CD4-positive, alpha-beta T cell treated with Interferon alpha-2 for 1 hour (primary cell): ENCODE measurements around the gene CMTM8.

Source experiments
- DNase-seq, 2 donors: peaks; one replicate each; pipeline ENCODE4 v3.0.0-alpha.2; 2020 to 2022

CMTM8 gene

GRCh38 chr3:32280262-32280910 is 41.9 kb downstream of the CMTM8 start:
- DNase-seq: no peak

- DNase-seq: no peak
Observed at GRCh38 chr3:32281570-32282106, 43.2 kb downstream of the CMTM8 start.

GRCh38 chr3:32282578-32283154 is 44.2 kb downstream of the CMTM8 start:
- no peak for DNase-seq

GRCh38 chr3:32283304-32283703 is 44.8 kb downstream of the CMTM8 start:
- no peak for DNase-seq

GRCh38 chr3:32284443-32285212 is 46.1 kb downstream of the CMTM8 start:
- no peak for DNase-seq

DNA sequence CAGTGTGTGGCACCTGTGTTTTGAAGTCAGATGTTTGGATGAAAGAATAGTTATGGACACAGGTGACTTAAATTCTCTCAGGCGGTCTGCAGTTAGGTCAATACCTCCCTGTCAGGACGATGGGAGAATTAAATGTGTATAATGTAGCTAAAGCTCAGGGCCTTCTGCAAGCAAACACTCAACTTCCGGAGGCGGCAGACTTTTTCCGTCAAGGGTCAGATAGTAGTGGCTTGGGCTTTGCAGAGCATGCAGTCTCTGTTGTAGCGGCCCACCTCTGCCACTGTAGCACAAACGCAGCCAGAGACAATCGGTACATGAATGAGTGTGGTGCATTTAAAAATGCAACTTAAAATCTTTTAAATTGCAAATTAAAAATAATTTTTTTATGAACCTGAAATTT is 47.4 kb downstream of the CMTM8 start:
- DNase-seq: no peak

- peak; percentile 21 to 67 for DNase-seq
Observed at GRCh38 chr3:32288819-32289218, 50.3 kb downstream of the CMTM8 start.

GRCh38 chr3:32290619-32291018 is 52.1 kb downstream of the CMTM8 start:
- DNase-seq: no peak

DNA sequence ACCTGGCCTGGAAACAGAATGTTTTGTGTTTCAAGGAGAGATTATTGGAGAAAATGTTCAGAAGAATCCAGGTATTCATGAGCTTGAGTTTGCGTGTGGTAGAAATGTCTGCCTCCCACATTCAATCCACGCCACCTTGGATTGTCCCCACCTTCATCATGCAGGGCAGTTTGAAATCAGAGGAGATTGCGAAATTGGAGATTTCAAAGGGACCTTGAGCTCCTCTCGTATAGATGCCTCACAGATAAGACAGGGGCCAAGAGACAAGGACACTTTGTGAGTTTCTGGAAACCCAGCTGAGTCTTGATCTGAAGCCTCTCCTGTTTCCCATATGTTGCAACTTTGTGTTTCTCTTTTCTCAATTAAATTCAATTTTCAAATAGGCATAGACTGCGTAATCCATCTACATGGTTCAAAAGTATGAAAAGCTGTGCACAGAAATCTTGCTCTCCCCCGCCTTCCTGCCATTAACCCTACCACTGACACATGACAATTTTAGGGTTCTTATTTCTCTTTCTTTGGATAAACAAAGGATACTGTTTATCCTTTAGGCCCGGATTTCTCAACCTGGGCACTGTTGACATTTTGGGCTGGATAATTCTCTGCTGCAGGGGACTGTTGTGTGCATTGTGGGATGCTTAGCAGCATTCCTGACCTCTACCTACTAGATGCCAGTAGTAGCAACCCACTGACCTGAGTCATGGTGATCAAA is 53.8 kb downstream of the CMTM8 start:
- no peak for DNase-seq

DNA sequence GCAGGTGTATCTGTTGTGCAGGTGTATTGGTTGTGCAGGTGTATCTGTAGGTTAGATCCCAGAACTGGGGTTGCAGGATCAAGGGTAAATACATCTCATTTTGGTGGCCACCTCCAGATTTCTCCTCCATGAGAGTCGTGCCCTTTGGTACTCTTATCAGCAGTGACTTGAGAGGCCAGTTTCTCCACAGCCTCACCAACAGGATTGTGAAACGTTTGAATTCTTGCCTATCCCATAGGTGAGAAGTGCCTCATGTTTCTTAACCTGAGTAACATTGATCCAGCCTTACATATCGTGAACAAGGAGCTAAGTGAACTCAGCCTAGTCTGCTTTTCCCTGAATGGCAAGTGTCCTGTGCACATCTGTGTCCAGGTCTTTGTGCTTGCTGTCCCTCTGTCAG is 55.4 kb downstream of the CMTM8 start:
- no peak for DNase-seq

GRCh38 chr3:32296251-32297204 is 58.0 kb downstream of the CMTM8 start:
- DNase-seq: peak; percentile 58 to 72

DNA sequence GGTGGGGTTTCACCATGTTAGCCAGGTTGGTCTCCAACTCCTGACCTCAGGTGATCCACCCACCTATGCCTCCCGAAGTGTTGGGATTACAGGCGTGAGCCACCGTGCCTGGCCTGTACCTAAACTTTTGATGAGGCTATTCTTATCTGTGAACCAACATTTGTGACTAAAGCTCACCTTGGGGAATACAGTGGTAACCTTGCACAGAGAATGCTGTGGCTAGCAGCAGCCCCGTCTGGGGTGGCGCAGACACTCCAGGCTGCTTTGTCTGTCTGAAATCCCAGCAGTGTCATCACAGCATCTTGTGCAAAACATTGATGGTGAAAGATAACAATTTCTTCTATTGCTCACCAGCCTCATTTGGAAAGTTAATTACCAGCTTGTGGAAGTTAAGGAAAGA is 58.9 kb downstream of the CMTM8 start:
- peak; percentile 39 to 70 for DNase-seq

- DNase-seq: no peak
Observed at GRCh38 chr3:32301426-32301825, 62.9 kb downstream of the CMTM8 start.

DNA sequence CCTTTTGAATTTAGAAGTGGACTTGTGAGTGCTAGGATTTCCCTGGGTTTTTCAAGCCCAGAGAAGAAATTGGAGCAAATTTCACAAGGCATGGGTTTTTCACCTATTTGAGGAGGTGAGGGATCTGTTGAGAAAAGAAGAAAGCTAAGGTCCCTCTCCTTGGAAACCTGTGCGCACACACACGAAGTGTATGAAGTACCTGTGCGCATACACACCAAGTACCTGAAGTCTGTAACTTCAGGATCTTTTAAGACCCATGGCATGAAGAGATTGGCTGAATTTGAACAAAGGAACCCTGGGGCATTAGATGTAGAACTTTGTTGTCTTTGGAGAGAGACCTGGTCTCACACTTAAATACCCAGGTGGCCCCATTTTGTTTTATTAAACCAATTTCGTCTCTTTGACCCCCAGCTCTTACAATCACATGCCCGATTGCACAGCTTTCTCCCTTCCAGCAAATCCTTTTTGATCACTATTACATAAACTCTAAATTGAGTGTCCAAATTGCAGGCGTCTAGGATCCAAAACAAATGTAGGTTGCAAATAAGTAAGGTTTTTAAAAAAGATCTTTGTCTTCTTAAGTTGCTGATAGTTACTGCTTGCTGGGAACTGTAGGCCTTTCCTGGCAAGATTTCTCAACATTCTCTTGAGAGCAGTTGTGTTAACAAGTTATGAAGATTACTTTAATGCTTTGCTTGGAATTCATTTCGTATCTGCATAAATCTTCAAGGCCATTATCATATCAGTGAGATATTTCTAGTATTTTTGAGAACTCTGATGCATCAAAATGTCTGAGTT is 64.3 kb downstream of the CMTM8 start:
- no peak for DNase-seq

GRCh38 chr3:32303399-32303747 is 64.9 kb downstream of the CMTM8 start:
- peak in 1 of 2 donors; percentile 65 for DNase-seq

GRCh38 chr3:32303977-32304881 is 65.7 kb downstream of the CMTM8 start:
- DNase-seq: no peak

- no peak for DNase-seq
Observed at GRCh38 chr3:32305361-32305876, 66.9 kb downstream of the CMTM8 start.

DNA sequence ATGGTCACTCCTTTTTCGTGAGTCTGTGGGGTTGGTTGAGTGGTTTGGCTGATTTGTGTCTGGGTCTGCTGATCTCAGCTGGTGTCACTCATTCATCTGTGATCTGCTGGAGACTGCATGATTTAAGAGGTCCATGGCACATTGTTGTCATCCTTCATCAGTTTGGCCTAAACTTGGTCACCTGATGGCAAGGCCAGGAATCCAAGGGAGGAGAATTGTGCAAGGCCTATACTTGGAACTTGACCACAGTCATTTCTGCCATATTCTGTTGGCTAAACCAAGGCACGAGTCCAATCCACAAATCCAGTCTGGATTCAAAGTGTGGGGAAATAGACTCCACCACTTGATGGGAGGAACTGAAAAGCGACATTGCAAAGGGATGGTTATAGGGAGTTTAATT is 67.6 kb downstream of the CMTM8 start:
- DNase-seq: no peak

DNA sequence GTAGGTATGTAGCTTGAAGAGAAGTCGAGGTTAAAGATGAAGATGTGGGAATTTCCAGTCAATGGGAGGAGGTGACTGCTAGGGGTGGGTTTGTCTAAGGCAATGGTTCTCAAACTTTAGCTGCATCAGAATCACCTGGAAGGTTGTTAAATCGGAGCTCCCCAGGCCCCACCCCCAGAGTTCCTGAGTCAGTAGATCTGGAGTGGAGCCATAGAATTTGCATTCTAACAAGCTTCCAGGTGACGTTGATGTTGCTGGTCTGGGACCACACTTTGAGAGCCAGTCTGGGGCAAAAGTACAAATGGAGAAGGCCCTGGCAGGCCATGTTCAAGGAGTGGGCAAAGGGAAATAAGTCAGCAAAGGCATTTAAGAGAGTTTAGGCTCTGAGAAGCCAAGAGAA is 69.1 kb downstream of the CMTM8 start:
- no peak for DNase-seq

GRCh38 chr3:32308378-32308777 is 69.9 kb downstream of the CMTM8 start:
- DNase-seq: no peak
